Astrocyte of the cerebellum (primary cell): Measurements from ENCODE around the gene ENG.
"Not testable (repeated sequence)": the region's sequence is repeated elsewhere in the genome, so short reads cannot be mapped to it uniquely, and the experiment has no call there.

Source experiments
- DNase-seq: peaks from one replicate; pipeline ENCODE4 v3.0.0-alpha.2; 2011; ENCODE audit warnings: low read depth
- H3K4me3 ChIP-seq: 2 replicates; pipeline ENCODE4 v1.5.1; 2011; ENCODE audit warnings: mild to moderate bottlenecking, low read depth, low read length, moderate library complexity
- in situ Hi-C: cut with HindIII; loops from 2 replicates; pipeline ENCODE4 v1.10.0; 2017; ENCODE audit warnings: low sequenced_read_pairs
- TF ChIP-seq, protein P1 (sequence below): IDR thresholded peaks from 2 replicates; pipeline ENCODE4 v1.5.1; 2012; ENCODE audit warnings: low read length, low read depth, moderate library complexity, mild to moderate bottlenecking; ENCODE audit errors: missing control alignments

The ENG gene

DNA sequence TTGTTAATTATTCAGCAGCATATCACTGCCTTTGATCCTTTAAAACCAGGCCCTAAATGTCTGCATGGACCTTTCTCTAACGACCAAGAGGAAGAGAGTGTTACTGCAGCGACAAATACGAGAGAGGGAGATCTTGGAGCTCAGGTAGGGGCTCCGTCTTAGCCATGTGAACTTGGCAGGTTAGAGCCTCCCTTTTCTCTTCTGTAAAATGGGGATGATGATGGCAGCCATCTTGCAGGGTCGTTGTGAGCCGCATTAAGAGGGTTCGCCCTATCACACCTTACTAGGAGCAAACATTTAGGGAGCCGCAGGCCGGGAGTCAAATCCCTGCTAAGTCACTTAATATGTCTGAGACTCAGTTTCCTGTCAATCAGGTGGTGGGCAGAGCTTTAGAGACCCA is 1.6 kb downstream of the ENG start:
- peak overlapping the region; percentile 44 for H3K4me3 ChIP-seq
- no peak for DNase-seq
- in situ Hi-C loops: loop anchor here (25.0 kb wide), 1 partner anchor 216 kb away; no protein-coding TSS in a partner anchor
- TF ChIP-seq, protein P1, sequence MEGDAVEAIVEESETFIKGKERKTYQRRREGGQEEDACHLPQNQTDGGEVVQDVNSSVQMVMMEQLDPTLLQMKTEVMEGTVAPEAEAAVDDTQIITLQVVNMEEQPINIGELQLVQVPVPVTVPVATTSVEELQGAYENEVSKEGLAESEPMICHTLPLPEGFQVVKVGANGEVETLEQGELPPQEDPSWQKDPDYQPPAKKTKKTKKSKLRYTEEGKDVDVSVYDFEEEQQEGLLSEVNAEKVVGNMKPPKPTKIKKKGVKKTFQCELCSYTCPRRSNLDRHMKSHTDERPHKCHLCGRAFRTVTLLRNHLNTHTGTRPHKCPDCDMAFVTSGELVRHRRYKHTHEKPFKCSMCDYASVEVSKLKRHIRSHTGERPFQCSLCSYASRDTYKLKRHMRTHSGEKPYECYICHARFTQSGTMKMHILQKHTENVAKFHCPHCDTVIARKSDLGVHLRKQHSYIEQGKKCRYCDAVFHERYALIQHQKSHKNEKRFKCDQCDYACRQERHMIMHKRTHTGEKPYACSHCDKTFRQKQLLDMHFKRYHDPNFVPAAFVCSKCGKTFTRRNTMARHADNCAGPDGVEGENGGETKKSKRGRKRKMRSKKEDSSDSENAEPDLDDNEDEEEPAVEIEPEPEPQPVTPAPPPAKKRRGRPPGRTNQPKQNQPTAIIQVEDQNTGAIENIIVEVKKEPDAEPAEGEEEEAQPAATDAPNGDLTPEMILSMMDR: no peak

DNA sequence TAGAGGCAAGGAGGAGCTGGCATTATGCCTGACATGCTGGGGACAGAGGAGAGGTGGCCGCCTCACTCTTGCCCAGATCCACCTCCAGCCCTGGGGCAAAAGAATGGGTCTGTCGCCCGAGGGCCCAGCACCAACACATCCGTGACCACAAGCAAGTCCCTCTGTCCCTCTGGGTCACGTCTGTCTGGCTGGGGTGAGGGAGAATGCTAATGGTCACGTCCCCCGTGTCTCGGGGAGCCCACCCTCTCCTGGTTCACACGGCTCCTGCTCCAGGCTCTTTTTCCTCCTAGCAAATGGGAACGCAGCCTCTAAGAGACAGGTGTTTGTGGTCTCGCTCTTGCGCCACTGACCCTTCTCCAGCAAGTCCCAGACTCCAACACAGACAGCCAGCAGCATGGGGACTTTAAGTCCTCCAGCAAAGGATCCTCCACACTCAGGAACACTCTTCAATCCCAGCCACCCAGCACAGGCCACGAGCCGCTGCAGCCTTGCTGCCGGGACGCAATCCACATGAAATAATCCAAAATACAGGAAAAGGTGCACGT is 4.1 kb downstream of the ENG start:
- DNase-seq: no peak
- H3K4me3 ChIP-seq: no peak overlapping the region
- TF ChIP-seq, protein P1: no peak
- in situ Hi-C loops: loop anchor here (25.0 kb wide), 1 partner anchor 213 kb away; no protein-coding TSS in a partner anchor

DNA sequence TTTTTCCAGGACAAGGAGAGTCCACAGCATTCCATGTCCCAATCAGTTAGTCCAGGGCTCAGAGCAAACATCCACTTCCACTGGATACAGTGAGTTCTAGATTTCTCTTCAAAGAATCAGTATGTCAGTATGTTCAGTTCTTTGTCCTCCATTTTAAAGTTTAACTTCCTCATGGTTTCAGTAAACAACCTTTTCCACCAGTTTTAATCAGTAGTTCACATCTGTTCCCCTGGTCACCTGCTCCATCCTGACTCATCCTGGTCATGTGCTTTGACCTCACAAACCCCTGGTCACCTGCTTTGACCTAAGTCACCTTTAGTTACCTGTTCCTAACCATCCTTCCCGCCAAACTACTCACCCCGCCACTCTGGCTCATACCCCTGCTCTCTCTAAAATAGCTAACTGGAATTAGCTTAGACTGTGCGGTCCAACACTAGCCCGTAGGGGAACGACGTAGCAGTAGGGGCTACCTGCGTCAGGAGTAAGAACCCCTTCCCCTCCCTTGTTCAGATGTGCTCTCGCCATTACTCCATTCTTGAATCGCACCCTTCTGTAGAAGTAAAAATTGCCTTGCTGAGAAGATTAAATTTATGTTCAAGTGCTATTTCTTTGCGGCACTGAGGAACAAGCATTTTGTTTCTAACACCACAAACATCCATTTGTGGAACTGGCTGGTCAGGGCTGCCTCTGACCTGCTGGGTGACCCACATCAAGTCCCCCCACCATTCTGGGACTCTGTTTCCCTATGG is 5.5 kb downstream of the ENG start:
- DNase-seq: no peak

DNA sequence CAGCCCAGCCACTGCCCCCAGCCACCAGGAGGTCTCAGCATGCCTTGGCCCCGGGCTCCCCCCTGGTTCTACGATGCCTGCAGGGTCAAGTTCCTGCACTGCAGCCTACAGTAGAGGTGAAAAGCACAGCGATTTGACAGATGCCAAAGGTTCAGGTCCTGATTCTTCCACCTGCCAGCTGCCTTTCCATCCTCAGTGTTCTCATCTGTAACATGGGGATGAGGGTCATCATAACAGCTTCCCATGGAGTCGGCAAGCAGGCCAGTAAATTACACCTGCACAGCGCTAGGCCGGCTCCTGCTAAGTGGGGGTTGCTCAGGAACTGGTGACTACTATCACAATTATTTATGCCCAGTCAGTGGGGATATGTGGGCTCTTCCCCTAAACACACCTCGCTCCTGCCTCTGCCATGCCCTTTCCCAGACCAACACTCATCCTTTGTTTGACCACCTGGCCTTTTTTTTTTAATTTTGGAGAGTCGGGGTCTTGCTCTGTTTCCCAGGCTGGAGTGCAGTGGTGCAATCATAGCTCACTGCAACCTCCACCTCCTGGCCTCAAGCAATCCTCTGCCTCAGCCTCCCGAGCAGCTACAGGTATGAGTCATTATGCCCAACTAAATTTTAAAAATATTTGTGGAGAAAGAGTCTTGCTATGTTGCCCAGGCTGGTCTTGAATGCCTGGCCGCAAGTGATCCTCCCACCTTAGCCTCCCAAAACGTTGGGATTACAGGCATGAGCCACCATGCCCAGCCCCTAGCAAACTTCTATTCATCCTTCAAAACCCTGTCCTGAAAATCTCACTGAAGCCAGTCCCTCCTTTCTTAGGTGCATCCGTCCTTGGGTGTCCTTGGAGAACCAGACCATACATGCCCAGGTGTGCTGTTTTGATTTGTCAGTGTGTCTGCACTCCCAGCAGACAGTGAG is 6.4 kb downstream of the ENG start:
- TF ChIP-seq, protein P1: no peak
- in situ Hi-C loops: no loop called here
- DNase-seq: no peak
- no peak overlapping the region for H3K4me3 ChIP-seq

More for the DNA sequence above, 5.5 kb downstream of the ENG start:
- TF ChIP-seq, protein P1: no peak
- in situ Hi-C loops: no loop called here
- H3K4me3 ChIP-seq: no peak overlapping the region

DNA sequence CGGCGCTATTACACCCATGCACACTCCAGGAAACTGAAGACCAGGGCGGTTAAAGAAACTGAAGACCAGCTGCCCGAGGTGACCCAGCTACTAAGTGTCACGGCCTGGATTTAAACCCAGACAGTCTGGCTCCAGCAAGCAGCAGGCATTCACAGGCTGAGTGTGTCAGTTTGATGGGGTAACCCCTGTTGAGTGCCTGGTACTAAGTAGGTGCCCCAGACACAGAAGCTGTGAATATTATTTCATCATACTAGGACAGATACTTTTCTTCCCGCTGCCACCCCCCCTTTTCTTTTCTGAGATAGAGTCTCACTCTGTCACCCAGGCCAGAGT is 7.3 kb downstream of the ENG start:
- TF ChIP-seq, protein P1: no peak
- in situ Hi-C loops: no loop called here
- H3K4me3 ChIP-seq: no peak overlapping the region
- DNase-seq: no peak

DNA sequence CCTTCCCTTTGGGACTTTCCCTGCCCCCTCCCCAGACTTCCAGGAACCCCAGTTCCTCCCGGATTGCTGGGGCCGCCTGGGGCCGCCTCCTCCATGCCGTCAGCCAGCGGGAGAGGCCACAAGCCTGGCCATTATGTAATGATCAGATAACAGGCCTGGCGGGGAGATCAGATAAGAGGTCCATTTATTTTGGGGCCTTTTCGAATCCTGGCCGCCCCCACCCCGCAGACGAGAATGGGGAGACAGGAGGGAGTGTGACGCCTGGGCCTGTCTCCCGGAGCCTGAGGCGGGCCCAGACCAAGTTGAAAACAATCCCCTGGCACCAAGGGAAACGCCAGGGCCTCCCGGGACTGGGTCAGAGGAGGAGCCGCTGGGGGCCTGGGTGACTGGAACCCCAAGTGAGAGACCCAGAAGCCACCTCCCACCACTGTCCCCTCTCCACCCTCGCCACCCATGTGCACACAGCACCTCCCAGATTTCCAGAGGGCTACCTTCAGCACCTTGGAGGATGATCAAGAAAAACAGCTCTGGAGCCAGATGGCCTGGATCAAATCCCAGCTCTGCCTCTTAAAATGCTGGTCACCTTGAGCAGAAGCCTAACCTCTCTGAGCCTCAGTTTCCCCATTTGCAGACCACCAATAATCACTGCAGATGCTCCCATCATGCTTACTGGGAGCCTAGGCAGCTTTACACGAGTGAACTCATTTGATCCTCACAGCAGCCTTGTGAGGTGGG is 7.8 kb downstream of the ENG start:
- in situ Hi-C loops: no loop called here
- no peak for DNase-seq

DNA sequence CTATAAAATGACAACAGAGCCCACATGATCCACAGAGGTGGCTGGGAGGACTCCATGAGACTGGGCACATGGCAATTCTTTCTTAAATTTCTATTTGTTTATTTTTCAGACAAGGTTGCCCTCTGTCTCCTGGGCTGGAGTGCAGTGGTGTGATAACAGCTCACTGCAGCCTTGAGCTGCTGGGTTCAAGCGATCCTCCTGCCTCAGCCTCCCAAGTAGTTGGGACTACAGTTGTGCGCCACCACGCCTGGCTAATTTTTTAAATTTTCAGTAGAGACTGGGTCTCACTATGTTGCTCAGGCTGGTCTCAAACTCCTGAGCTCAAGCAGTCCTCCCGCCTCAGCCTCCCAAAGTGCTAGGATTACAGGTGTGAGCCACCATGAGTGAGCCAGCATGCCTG is 8.8 kb downstream of the ENG start:
- DNase-seq, H3K4me3 ChIP-seq, in situ Hi-C loops: not testable (repeated sequence)

More for the DNA sequence above, 7.8 kb downstream of the ENG start:
- H3K4me3 ChIP-seq: no peak overlapping the region
- TF ChIP-seq, protein P1: no peak
